GM21737 (cell line): ENCODE data around the gene FLNC.
A peak's percentile ranks its signal among the peaks of the same experiment; 100 is the strongest.

Source experiments
- ATAC-seq: cut with Tn5 transposase; IDR thresholded peaks from one replicate; pipeline ENCODE4 v1.9.1; 2021; ENCODE audit warnings: mild to moderate bottlenecking, moderate library complexity; ENCODE audit not compliant: unreplicated experiment

FLNC gene, protein sequence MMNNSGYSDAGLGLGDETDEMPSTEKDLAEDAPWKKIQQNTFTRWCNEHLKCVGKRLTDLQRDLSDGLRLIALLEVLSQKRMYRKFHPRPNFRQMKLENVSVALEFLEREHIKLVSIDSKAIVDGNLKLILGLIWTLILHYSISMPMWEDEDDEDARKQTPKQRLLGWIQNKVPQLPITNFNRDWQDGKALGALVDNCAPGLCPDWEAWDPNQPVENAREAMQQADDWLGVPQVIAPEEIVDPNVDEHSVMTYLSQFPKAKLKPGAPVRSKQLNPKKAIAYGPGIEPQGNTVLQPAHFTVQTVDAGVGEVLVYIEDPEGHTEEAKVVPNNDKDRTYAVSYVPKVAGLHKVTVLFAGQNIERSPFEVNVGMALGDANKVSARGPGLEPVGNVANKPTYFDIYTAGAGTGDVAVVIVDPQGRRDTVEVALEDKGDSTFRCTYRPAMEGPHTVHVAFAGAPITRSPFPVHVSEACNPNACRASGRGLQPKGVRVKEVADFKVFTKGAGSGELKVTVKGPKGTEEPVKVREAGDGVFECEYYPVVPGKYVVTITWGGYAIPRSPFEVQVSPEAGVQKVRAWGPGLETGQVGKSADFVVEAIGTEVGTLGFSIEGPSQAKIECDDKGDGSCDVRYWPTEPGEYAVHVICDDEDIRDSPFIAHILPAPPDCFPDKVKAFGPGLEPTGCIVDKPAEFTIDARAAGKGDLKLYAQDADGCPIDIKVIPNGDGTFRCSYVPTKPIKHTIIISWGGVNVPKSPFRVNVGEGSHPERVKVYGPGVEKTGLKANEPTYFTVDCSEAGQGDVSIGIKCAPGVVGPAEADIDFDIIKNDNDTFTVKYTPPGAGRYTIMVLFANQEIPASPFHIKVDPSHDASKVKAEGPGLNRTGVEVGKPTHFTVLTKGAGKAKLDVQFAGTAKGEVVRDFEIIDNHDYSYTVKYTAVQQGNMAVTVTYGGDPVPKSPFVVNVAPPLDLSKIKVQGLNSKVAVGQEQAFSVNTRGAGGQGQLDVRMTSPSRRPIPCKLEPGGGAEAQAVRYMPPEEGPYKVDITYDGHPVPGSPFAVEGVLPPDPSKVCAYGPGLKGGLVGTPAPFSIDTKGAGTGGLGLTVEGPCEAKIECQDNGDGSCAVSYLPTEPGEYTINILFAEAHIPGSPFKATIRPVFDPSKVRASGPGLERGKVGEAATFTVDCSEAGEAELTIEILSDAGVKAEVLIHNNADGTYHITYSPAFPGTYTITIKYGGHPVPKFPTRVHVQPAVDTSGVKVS (N-terminal part only)

GRCh38 chr7:128830231-128831177, at the start of gene FLNC:
TSS of gene FLNC (plus strand) at chr7:128830406. CDS start at chr7:128830638, 232 bp downstream.
- ATAC-seq, result no peak

GRCh38 chr7:128781126-128781525, 49.1 kb upstream of the FLNC start:
- no peak for ATAC-seq

GRCh38 chr7:128781851-128782250, 48.4 kb upstream of the FLNC start:
- ATAC-seq, result no peak

DNA sequence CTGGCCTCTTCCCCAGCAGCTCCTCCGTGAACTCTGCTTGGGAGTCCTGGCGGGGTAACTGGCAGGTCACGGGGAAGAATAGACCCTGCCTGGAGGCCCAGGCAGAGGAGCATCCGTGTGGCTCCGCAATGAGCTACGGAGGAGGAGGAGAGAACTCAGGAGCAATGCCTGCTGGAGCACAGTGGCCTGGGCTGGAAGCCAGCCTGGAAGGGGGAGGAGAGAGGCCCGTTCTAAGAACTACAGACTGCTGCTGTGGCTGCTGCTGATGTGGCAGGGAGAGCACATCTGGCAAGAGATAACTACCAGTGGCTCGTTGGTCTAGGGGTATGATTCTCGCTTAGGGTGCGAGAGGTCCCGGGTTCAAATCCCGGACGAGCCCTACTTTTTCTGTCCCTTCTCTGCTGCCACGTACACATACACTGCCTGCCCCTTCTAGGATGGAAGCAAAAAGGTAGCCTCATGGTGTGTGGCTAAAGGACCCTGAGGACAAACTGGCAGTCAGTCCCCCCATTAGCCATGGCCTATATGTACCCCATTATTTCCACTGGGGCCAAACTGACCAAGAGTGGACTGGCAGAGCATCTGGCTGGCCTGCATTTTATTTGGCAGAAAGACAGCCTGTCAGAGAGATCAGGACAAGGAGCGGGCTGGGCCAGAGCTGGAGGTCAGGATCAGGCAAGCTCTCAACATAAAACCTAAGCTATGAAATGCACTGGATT, 46.9 kb upstream of the FLNC start:
- ATAC-seq, result no peak

- ATAC-seq, result no peak
These were observed 44.5 kb upstream of the FLNC start for GRCh38 chr7:128785738-128786137.

- ATAC-seq, result no peak
These were observed 41.5 kb upstream of the FLNC start for GRCh38 chr7:128788446-128789412.

GRCh38 chr7:128790315-128791041, 39.7 kb upstream of the FLNC start:
- ATAC-seq, result peak; percentile 8

- ATAC-seq, result peak; percentile 78
These were observed 38.9 kb upstream of the FLNC start, which contains the start of gene CCDC136 for GRCh38 chr7:128791121-128791971. TSS of gene CCDC136 (plus strand) at chr7:128791968. CDS start at chr7:128792412, 444 bp downstream.

GRCh38 chr7:128791972-128792327, 38.3 kb upstream of the FLNC start:
- no peak for ATAC-seq

- no peak for ATAC-seq
These were observed 37.6 kb upstream of the FLNC start for GRCh38 chr7:128792471-128793180.

- no peak for ATAC-seq
These were observed 37.0 kb upstream of the FLNC start for GRCh38 chr7:128793181-128793547.

GRCh38 chr7:128794020-128794419, 36.2 kb upstream of the FLNC start:
- no peak for ATAC-seq

GRCh38 chr7:128794436-128794835, 35.8 kb upstream of the FLNC start:
- no peak for ATAC-seq

GRCh38 chr7:128795129-128795528, 35.1 kb upstream of the FLNC start:
- no peak for ATAC-seq

DNA sequence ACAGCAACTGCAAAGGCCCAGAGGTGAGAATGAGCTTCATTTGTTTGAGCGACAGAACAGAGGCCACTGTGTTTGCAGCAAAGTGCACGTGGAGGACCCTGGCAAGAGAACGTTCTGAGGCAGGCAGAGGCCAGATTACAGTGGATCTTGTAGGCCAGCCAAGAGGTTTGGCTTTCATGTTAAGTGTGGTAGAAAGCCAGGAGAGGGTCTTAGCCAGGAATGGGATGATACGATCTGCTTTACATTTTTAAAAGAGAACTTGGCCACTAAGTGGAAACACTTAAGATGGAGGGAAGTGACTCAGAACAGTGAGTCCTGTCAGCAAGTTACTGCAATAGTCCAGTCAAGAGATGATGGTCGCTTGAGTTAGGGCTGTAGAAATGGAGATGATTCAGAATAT, 33.9 kb upstream of the FLNC start:
- no peak for ATAC-seq

DNA sequence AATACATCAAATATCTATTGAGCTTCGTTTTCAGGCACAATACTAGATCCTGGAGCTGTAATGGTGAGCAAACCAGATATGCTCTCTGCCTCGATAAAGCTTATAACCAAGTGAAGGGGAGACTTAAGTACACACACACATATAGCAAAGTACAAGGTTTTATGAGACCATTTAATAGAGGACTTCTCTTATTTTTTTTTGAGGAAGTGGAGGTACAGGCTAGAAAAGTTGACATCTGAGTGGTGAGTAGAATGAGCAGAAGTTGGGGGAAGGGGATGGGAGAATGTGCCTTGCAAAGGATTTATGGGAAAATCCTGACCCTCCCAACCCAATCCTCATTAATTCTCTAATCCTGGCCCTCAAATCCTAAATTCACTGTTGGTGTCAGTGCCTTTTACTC, 30.8 kb upstream of the FLNC start:
- no peak for ATAC-seq
